AG09309 (cell line): ENCODE data around the gene KRTAP19-1.

ENCODE experiments used
- DNase-seq: peaks from one replicate; pipeline ENCODE4 v3.0.0-alpha.2; 2010; ENCODE audit warnings: low read depth
- H3K4me3 ChIP-seq: 2 replicates; pipeline ENCODE4 v1.5.1; 2011; ENCODE audit warnings: mild to moderate bottlenecking, low read depth, low read length, moderate library complexity; ENCODE audit not compliant: control insufficient read depth
- CTCF ChIP-seq: IDR thresholded peaks from 2 replicates; pipeline ENCODE4 v1.5.1; 2011; ENCODE audit warnings: mild to moderate bottlenecking, low read depth, low read length, inconsistent platforms; ENCODE audit not compliant: insufficient read depth, control insufficient read depth; ENCODE audit errors: missing control alignments

Gene KRTAP19-1

GRCh38 chr21:30487336-30487735 is 7.2 kb upstream of the KRTAP19-1 start, which contains the start of gene KRTAP19-2:
KRTAP19-2 (minus strand) TSS chr21:30487436; CDS start chr21:30487348, 88 bp downstream.
- no peak within 1 kb of the TSS for H3K4me3 ChIP-seq
- no peak for TF ChIP-seq CTCF
- no peak for DNase-seq

GRCh38 chr21:30486180-30486579 is 6.0 kb upstream of the KRTAP19-1 start:
- H3K4me3 ChIP-seq, result no peak overlapping the region
- no peak for TF ChIP-seq CTCF
- no peak for DNase-seq

- no peak overlapping the region for H3K4me3 ChIP-seq
- no peak for DNase-seq
- no peak for TF ChIP-seq CTCF
Measured at GRCh38 chr21:30482130-30482529, 2.0 kb upstream of the KRTAP19-1 start.

- no peak for TF ChIP-seq CTCF
- H3K4me3 ChIP-seq, result no peak overlapping the region
- no peak for DNase-seq
Measured at GRCh38 chr21:30479259-30479658, 908 bp downstream of the KRTAP19-1 start.

GRCh38 chr21:30478004-30478403 is 2.2 kb downstream of the KRTAP19-1 start:
- DNase-seq, result no peak
- H3K4me3 ChIP-seq, result no peak overlapping the region
- no peak for TF ChIP-seq CTCF

- H3K4me3 ChIP-seq, result no peak overlapping the region
- no peak for TF ChIP-seq CTCF
- no peak for DNase-seq
Measured at GRCh38 chr21:30468900-30469714, 11.1 kb downstream of the KRTAP19-1 start.
